ENCODE measurements around the gene FOXRED2.

GRCh38 chr22:36470994-36471331, 35.9 kb downstream of the FOXRED2 start:
- no peak for TF ChIP-seq POLR2AphosphoS5 (IDR thresholded peaks at IDR 0.05)
- no peak for TF ChIP-seq CTCF (IDR thresholded peaks at IDR 0.05; ENCODE audit: poor library complexity, severe bottlenecking)

Data from neural cell (in vitro differentiated cells).